GM12878 (cell line): Measurements from ENCODE around the gene ANKRD34A. TPM values are rescaled to one million over a fixed set of nuclear protein-coding genes. Genes with fewer than 3 reads are reported as not detected.

Experiments used
- ATF7 ChIP-seq: fragments of 450-650 bp; IDR thresholded peaks from 2 replicates; pipeline ENCODE4 v1.6.1; 2016; ENCODE audit warnings: low read depth, mild to moderate bottlenecking
- BHLHE40 ChIP-seq, 2 experiments: fragments of 450-650 bp in 1 of 2; IDR thresholded peaks; 2 replicates each; pipeline ENCODE4 v1.6.1; 2011 to 2017; ENCODE audit warnings: low read depth in 2 of 2, borderline replicate concordance in 1 of 2, improper control_type of control experiment in 1 of 2, low read length in 1 of 2, mild to moderate bottlenecking in 1 of 2
- CUX1 ChIP-seq: IDR thresholded peaks from 2 replicates; pipeline ENCODE4 v1.6.1; 2012; ENCODE audit warnings: improper control_type of control experiment, low read depth, low read length; ENCODE audit not compliant: insufficient replicate concordance
- EP300 ChIP-seq, 2 experiments: fragments of 150-350 bp in 1 of 2; IDR thresholded peaks; 2 replicates each; pipeline ENCODE4 v1.6.1; 2011 to 2012; ENCODE audit warnings: low read depth in 2 of 2, low read length in 2 of 2, borderline replicate concordance in 1 of 2, improper control_type of control experiment in 1 of 2, inconsistent platforms in 1 of 2; ENCODE audit not compliant: control insufficient read depth in 1 of 2
- ETV6 ChIP-seq, 2 experiments: fragments of 450-650 bp in 1 of 2; IDR thresholded peaks in 1 of 2; conservative IDR thresholded peaks in 1 of 2; 2 replicates each; pipeline ENCODE4 v1.6.1; 2014; ENCODE audit warnings: antibody characterized with exemption in 1 of 2, borderline replicate concordance in 1 of 2, low read depth in 1 of 2, mild to moderate bottlenecking in 1 of 2, moderate library complexity in 1 of 2
- FOXK2 ChIP-seq: fragments of 450-650 bp; IDR thresholded peaks from 2 replicates; pipeline ENCODE4 v1.6.1; 2017; ENCODE audit warnings: mild to moderate bottlenecking, moderate library complexity
- IKZF2 ChIP-seq, 2 experiments: fragments of 450-650 bp; IDR thresholded peaks; 2 replicates each; pipeline ENCODE4 v1.6.1; 2017; ENCODE audit warnings: mild to moderate bottlenecking in 2 of 2, moderate library complexity in 2 of 2
- MYC ChIP-seq: IDR thresholded peaks from 2 replicates; pipeline ENCODE4 v1.6.1; 2011; ENCODE audit warnings: mild to moderate bottlenecking, low read length, moderate library complexity, inconsistent platforms; ENCODE audit not compliant: insufficient read depth, insufficient replicate concordance, insufficient read length, severe bottlenecking
- NFIC ChIP-seq: IDR thresholded peaks from 2 replicates; pipeline ENCODE4 v1.6.1; 2012; ENCODE audit warnings: low read depth, mild to moderate bottlenecking, inconsistent platforms, low read length, moderate library complexity
- PAX5 ChIP-seq: IDR thresholded peaks from 2 replicates; pipeline ENCODE4 v1.6.1; 2011; ENCODE audit warnings: low read depth, low read length, borderline replicate concordance
- PKNOX1 ChIP-seq: fragments of 450-650 bp; IDR thresholded peaks from 2 replicates; pipeline ENCODE4 v1.6.1; 2016; ENCODE audit warnings: mild to moderate bottlenecking
- POLR2A ChIP-seq: IDR thresholded peaks from 2 replicates; pipeline ENCODE4 v1.6.1; 2011; ENCODE audit warnings: low read depth, mild to moderate bottlenecking, low read length
- POLR2AphosphoS5 ChIP-seq: IDR thresholded peaks from 2 replicates; pipeline ENCODE4 v1.6.1; 2011; ENCODE audit warnings: mild to moderate bottlenecking, low read length, inconsistent platforms
- RAD21 ChIP-seq: IDR thresholded peaks from 2 replicates; pipeline ENCODE4 v1.6.1; 2011; ENCODE audit warnings: mild to moderate bottlenecking, low read depth, low read length, moderate library complexity; ENCODE audit not compliant: insufficient read depth
- SMARCA5 ChIP-seq: fragments of 450-650 bp; IDR thresholded peaks from 2 replicates; pipeline ENCODE4 v1.6.1; 2017; ENCODE audit warnings: mild to moderate bottlenecking
- SRF ChIP-seq, 2 experiments: IDR thresholded peaks; 2 replicates each; pipeline ENCODE4 v1.6.1; 2011; ENCODE audit warnings: low read depth in 2 of 2, low read length in 2 of 2, mild to moderate bottlenecking in 1 of 2, moderate library complexity in 1 of 2
- ZNF687 ChIP-seq: fragments of 450-650 bp; IDR thresholded peaks from 2 replicates; pipeline ENCODE4 v1.6.1; 2017; ENCODE audit warnings: mild to moderate bottlenecking, moderate library complexity
- polyA plus RNA-seq, 11 experiments: library from polyadenylated mRNA; depleted of rRNA in 4 of 11; unstranded in 6 of 11; stranded (reverse) in 5 of 11; fragments of >200 nt; fragmentation: Nextera tagmentation in 4 of 11; fragmentation: Illumina TruSeq in 1 of 11; extraction: Ambion mirVana in 4 of 11; extraction: Trizol in 1 of 11; gene quantifications; 1 replicate in 1 of 11; 2 replicates in 10 of 11; pipeline versions ENCODE4 v1.2.1 to v1.2.3, GENCODE V29; 2011 to 2016; ENCODE audit warnings: inconsistent platforms in 2 of 11, missing spikeins in 2 of 11, low read depth in 1 of 11
- total RNA-seq, 4 experiments: library from RNA; depleted of rRNA in 3 of 4; stranded (reverse); fragments of >200 nt in 3 of 4; fragmentation: Illumina TruSeq in 1 of 4; extraction: Trizol in 1 of 4; gene quantifications; 2 replicates each; pipeline versions ENCODE4 v1.2.1 to v1.2.3, GENCODE V29; 2013 to 2021

Gene ANKRD34A
- total and polyA plus RNA-seq, 10 of the 15 experiments (the other 5 are each of a cell fraction or from before 2014, with no cell fraction given) = 0.40 to 3.5 (median 1.6) TPM

DNA sequence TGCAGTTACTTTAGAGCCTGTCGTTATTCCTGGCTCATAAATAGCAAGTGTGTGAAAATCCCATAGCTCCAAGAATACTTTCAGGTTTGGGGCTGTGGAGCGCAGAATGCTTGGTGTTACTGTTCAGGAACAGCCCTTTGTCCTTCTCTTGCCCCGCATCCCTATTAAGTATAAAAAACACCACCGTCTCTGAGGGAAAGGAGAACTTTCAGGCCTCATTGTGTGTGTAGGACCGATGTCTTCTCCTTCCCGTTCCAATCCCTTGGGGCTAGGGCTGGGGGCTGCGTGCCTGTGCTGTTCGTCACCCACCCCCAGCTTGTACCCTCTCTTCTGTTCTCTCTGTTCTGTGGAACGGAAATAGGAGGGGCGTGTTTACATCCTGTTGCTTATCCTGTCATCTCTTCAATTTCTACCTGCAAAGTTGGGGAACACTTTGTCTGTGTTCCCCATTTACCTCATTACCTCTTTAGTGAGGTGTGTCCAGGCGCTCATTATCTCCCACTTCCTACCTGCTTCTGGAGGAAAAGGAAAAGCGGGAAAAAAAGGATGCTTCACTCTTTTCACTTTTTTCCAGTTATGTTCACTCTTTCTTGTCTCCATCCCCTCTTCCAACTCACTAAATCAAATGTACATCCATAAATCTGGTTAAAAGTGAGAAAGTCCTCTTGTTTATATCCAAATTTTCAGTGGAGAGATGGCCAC is 32.8 kb upstream of the ANKRD34A start (continued):
- TF ChIP-seq PKNOX1 (0 out of 2 replicates have a peak, but pooled peaks have one; percentile 4), SRF (IDR thresholded peaks at IDR 0.05; ENCODE audit: low read depth in 2 of 2, low read length in 2 of 2) (no peak), CUX1 (no peak), POLR2AphosphoS5 (peak; percentile 80), IKZF2 (IDR thresholded peaks at IDR 0.05) (peak; percentile 4 to 67; a peak in 3 of 4 replicates), EP300 (IDR thresholded peaks at IDR 0.05; ENCODE audit: borderline replicate concordance in 1 of 2, control insufficient read depth in 1 of 2, low read depth in 2 of 2, low read length in 2 of 2) (peak in 1 of 2 experiments; percentile 28; a peak in 1 of 4 replicates), SMARCA5 (peak; percentile 31; the same call in 1 of the 2 replicates), NFIC (peak; percentile 50; the same call in 1 of the 2 replicates), ATF7 (peak; percentile 7; the same call in 1 of the 2 replicates), RAD21 (no peak), BHLHE40 (IDR thresholded peaks at IDR 0.05; ENCODE audit: borderline replicate concordance in 1 of 2, low read depth in 2 of 2, low read length in 1 of 2) (peak in 1 of 2 experiments; percentile 13; a peak in 1 of 4 replicates), ETV6 (conservative IDR thresholded peaks at IDR 0.05 in 1 of 2, IDR thresholded peaks at IDR 0.05 in 1 of 2; ENCODE audit: borderline replicate concordance in 1 of 2, low read depth in 1 of 2) (peak in 1 of 2 experiments; percentile 58; a peak in 2 of 4 replicates), MYC (no peak), PAX5 (no peak), POLR2A (0 out of 2 replicates have a peak, but pooled peaks have one; percentile 56), ZNF687 (peak; percentile 9), FOXK2 (peak; percentile 78)
